Mammary epithelial cell (primary cell): Measurements from ENCODE around the gene CMPK1.

ENCODE experiments used
- CTCF ChIP-seq, 2 donors: IDR thresholded peaks in 1 of 2; conservative IDR thresholded peaks in 1 of 2; 2 replicates each; pipeline ENCODE4 v1.5.1; 2011 to 2012; ENCODE audit warnings: inconsistent platforms in 2 of 2, low read length in 2 of 2, mild to moderate bottlenecking in 2 of 2, control low read depth in 1 of 2, low read depth in 1 of 2; ENCODE audit not compliant: insufficient read depth in 1 of 2; ENCODE audit errors: extremely low read depth in 1 of 2
- EZH2 ChIP-seq: IDR thresholded peaks from 2 replicates; pipeline ENCODE4 v1.6.1; 2012; ENCODE audit warnings: low read length, inconsistent platforms, borderline replicate concordance

- no peak for TF ChIP-seq CTCF (conservative IDR thresholded peaks at IDR 0.05 in 1 of 2, IDR thresholded peaks at IDR 0.05 in 1 of 2; ENCODE audit: extremely low read depth in 1 of 2, insufficient read depth in 1 of 2, low read depth in 1 of 2, low read length in 2 of 2)
- no peak for TF ChIP-seq EZH2
Measured at GRCh38 chr1:47378147-47378546, 44.6 kb downstream of the CMPK1 start.
